Measurements from ENCODE around the gene INTS1. TPM values are rescaled to one million over a fixed set of nuclear protein-coding genes. Genes with fewer than 3 reads are reported as not detected.
A peak's percentile ranks its signal among the peaks of the same experiment; 100 is the strongest.

INTS1 gene
- total RNA-seq, 4 donors from 2014 or later = 50.3 to 134 (median 71.4) TPM

DNA sequence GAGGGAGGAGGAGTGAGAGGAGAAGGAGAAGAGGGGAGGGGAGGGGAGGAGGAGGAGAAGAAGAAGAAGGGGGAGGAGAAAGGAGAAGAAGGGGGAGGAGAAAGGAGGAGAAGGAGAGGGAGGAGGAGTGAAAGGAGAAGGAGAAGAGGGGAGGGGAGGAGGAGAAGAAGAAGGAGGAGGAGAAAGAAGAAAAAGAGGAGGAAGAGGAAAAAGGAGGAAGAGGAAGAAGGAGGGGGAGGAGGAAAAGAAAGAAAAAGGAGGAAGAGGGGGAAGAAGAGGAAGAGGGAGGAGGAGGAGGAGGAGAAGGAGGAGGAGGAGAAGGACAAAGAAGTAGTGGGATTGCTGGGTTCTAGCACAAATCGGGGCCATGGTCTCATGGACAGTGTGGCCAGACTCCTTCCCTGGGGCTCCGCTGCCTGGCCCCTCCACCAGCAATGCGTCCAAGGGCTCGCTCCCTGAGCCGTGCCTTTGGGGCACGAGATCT lies 22.1 kb upstream of the INTS1 start:
- TF ChIP-seq POLR2A (IDR thresholded peaks at IDR 0.05) (no peak), CTCF (IDR thresholded peaks at IDR 0.05) (no peak), POLR2AphosphoS5 (IDR thresholded peaks at IDR 0.05) (no peak), EP300 (IDR thresholded peaks at IDR 0.05; ENCODE audit: low read depth) (no peak)

DNA sequence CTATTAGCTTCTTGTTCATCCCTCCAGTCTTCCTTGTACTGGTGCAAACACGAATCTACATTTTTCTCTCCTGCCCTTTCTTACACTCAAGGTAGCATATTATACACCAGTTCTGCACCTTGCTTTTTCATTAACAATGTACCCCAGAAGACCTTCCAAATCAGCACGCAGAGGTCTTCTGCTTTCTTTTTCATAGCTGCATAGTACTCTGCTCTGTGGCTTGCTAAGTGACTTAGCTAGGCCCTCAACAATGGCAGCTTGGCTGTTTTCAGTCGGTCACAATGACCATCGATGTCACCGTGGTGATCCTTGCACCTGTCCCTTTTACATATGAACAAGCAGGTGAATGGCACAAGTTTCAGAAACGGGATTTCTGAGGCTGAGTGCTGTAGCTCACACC lies 21.2 kb upstream of the INTS1 start:
- intact Hi-C loops (cut with DNase I; ENCODE audit: low total_unique reads) = no loop called here
- no peak overlapping the region for H3K4me3 ChIP-seq
- no peaks in the 10 kb centered on the region for H3K36me3 ChIP-seq
- no peak overlapping the region for H3K27ac ChIP-seq
- H3K9me3 ChIP-seq = no peaks in the 10 kb centered on the region
- no peaks in the 10 kb centered on the region for H3K27me3 ChIP-seq
- in situ Hi-C loops (cut with MboI; ENCODE audit: low pct_ligation_motif_present in 1 of 4, low pct_unique_long_range_greater_than_20kb in 1 of 4, low sequenced_read_pairs in 3 of 4) = no loop called here
- 93 to 100% methylated on average over 1 to 6 of the region's 6 CpGs for WGBS, 2 donors (ENCODE audit: low coverage in 1 of 2)
- no peak for DNase-seq
- no peak for TF ChIP-seq POLR2AphosphoS5 (IDR thresholded peaks at IDR 0.05)
- no peak for TF ChIP-seq POLR2A (IDR thresholded peaks at IDR 0.05)
- no peak for TF ChIP-seq CTCF (IDR thresholded peaks at IDR 0.05)
- TF ChIP-seq EP300 (IDR thresholded peaks at IDR 0.05; ENCODE audit: low read depth) = no peak
- H3K4me1 ChIP-seq = peaks cover 0 to 24% (median 17%) of the 10 kb centered on the region in 4 donors

More for the DNA sequence above, 22.1 kb upstream of the INTS1 start:
- no peak for DNase-seq
- H3K36me3 ChIP-seq = no peaks in the 10 kb centered on the region
- no peaks in the 10 kb centered on the region for H3K27me3 ChIP-seq
- intact Hi-C loops (cut with DNase I; ENCODE audit: low total_unique reads) = no loop called here
- no peak overlapping the region for H3K27ac ChIP-seq
- in situ Hi-C loops (cut with MboI; ENCODE audit: low pct_ligation_motif_present in 1 of 4, low pct_unique_long_range_greater_than_20kb in 1 of 4, low sequenced_read_pairs in 3 of 4) = no loop called here
- 49 to 66% methylated on average over 6 of the region's 6 CpGs for WGBS, 2 donors (ENCODE audit: low coverage in 1 of 2)
- no peak overlapping the region for H3K4me3 ChIP-seq
- H3K9me3 ChIP-seq = no peaks in the 10 kb centered on the region
- peaks cover 0 to 24% (median 18%) of the 10 kb centered on the region in 4 donors for H3K4me1 ChIP-seq

DNA sequence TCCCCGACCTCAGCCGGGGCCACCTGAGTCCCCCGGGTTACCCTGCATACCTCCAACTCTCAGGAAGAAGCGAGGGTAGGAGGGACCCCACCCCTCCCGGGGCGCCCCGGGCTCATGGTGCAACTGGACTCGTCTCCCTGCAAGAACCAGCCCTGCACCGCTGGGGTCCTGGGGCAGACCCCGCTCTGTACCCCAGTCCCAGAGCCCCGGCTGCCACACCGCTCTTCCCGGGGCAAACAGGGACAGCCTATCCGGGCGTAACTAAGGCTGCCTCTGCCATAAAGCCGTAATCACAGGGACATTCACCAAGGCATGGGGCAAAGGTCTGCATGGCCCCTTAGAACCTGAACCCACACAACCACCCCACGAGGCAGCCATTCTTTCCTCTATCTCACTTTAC lies 19.7 kb upstream of the INTS1 start:
- Histone ChIP-seq H3K27me3 (no peaks in the 10 kb centered on the region), H3K4me3 (peak overlapping the region in 3 of 4 donors; percentile 19 to 48 (median 20)), H3K27ac (peak overlapping the region; percentile 79 to 87 (median 84)), H3K4me1 (peaks cover 0 to 19% (median 12%) of the 10 kb centered on the region in 4 donors), H3K9me3 (no peaks in the 10 kb centered on the region), H3K36me3 (no peaks in the 10 kb centered on the region)
- DNase-seq = peak; percentile 79
- intact Hi-C loops (cut with DNase I; ENCODE audit: low total_unique reads) = no loop called here
- TF ChIP-seq POLR2A (IDR thresholded peaks at IDR 0.05) = no peak
- no peak for TF ChIP-seq CTCF (IDR thresholded peaks at IDR 0.05)
- no peak for TF ChIP-seq EP300 (IDR thresholded peaks at IDR 0.05; ENCODE audit: low read depth)
- TF ChIP-seq POLR2AphosphoS5 (IDR thresholded peaks at IDR 0.05) = peak in 2 of 3 donors; percentile 33 to 68
- in situ Hi-C loops (cut with MboI; ENCODE audit: low pct_ligation_motif_present in 1 of 4, low pct_unique_long_range_greater_than_20kb in 1 of 4, low sequenced_read_pairs in 3 of 4) = no loop called here
- WGBS, 2 donors (ENCODE audit: low coverage in 1 of 2) = 27 to 44% methylated on average over 4 to 12 of the region's 17 CpGs

DNA sequence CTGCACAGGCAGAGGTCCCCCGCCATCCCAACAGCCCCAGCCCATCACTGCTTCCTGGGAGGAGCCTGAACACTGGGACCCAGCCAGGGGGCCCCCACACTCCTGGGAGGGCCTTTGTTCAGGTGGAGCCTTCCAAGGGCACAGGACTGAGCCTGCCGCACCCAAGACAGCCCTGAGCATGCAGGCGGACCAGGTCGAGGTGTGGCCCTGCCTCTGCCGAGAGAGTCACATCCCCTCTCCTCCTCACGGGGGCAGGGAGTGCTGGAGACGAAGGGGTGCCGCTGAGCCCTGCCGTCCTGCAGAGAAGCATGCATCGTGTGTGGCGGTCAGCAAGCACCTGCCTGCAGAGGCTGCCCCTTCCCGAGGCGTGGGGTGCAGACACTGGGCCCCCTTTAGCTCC lies 19.0 kb upstream of the INTS1 start:
- peak; percentile 85 for DNase-seq
- Histone ChIP-seq H3K4me1 (peaks cover 0 to 19% (median 12%) of the 10 kb centered on the region in 4 donors), H3K27ac (peak overlapping the region; percentile 79 to 87 (median 84)), H3K9me3 (no peaks in the 10 kb centered on the region), H3K27me3 (no peaks in the 10 kb centered on the region), H3K4me3 (peak overlapping the region in 3 of 4 donors; percentile 19 to 48 (median 20)), H3K36me3 (no peaks in the 10 kb centered on the region)
- peak; percentile 71 for TF ChIP-seq POLR2A (IDR thresholded peaks at IDR 0.05)
- TF ChIP-seq EP300 (IDR thresholded peaks at IDR 0.05; ENCODE audit: low read depth) = no peak
- peak in 1 of 5 experiments; percentile 44 for TF ChIP-seq CTCF (IDR thresholded peaks at IDR 0.05)
- peak; percentile 51 to 87 (median 84) for TF ChIP-seq POLR2AphosphoS5 (IDR thresholded peaks at IDR 0.05)
- intact Hi-C loops (cut with DNase I; ENCODE audit: low total_unique reads) (no loop called here), in situ Hi-C loops (cut with MboI; ENCODE audit: low pct_ligation_motif_present in 1 of 4, low pct_unique_long_range_greater_than_20kb in 1 of 4, low sequenced_read_pairs in 3 of 4) (no loop called here)
- WGBS, 2 donors (ENCODE audit: low coverage in 1 of 2) = 36% methylated on average over 4 of the region's 13 CpGs; no CpG with 5 or more reads in 1 of the 2 donors

Measured in transverse colon (tissue), 4 donors.